Spleen (tissue), 11 donors: ENCODE measurements around the gene NUP210. TPM values are rescaled to one million over a fixed set of nuclear protein-coding genes. Genes with fewer than 3 reads are reported as not detected.

Source experiments
- DNase-seq: peaks from one replicate; pipeline ENCODE4 v3.0.0-alpha.2; 2020
- H3K27ac ChIP-seq, 8 donors: fragments of 200-600 bp; sonication (generic) in 7 of 8; 1 replicate in 4 of 8; 2 replicates in 4 of 8; pipeline versions ENCODE4 v1.5.0 to v1.8.0; 2016 to 2021; ENCODE audit warnings: inconsistent platforms in 4 of 8, mild to moderate bottlenecking in 4 of 8, moderate library complexity in 1 of 8
- H3K27me3 ChIP-seq, 7 donors: fragments of 200-600 bp; sonication (generic) in 6 of 7; replicated peaks in 1 of 7; 1 replicate in 4 of 7; 2 replicates in 3 of 7; pipeline versions ENCODE4 v1.5.0 to v1.8.0; 2016 to 2021; ENCODE audit warnings: inconsistent platforms in 3 of 7, mild to moderate bottlenecking in 1 of 7
- H3K36me3 ChIP-seq, 6 donors: fragments of 200-600 bp; sonication (generic) in 5 of 6; 1 replicate in 4 of 6; 2 replicates in 2 of 6; pipeline versions ENCODE4 v1.5.0 to v1.8.0; 2016 to 2021; ENCODE audit warnings: inconsistent platforms in 2 of 6
- H3K4me1 ChIP-seq, 6 donors: fragments of 200-600 bp; sonication (generic) in 5 of 6; 1 replicate in 3 of 6; 2 replicates in 3 of 6; pipeline versions ENCODE4 v1.5.0 to v1.8.0; 2016 to 2021; ENCODE audit warnings: inconsistent platforms in 3 of 6
- H3K4me3 ChIP-seq, 8 donors: fragments of 200-600 bp; sonication (generic) in 7 of 8; 1 replicate in 4 of 8; 2 replicates in 4 of 8; pipeline versions ENCODE4 v1.5.0 to v1.8.0; 2016 to 2021; ENCODE audit warnings: inconsistent platforms in 4 of 8, mild to moderate bottlenecking in 4 of 8, moderate library complexity in 2 of 8
- H3K9me3 ChIP-seq, 8 donors: fragments of 200-600 bp; sonication (generic) in 7 of 8; 1 replicate in 4 of 8; 2 replicates in 4 of 8; pipeline versions ENCODE4 v1.5.0 to v1.8.0; 2016 to 2021; ENCODE audit warnings: inconsistent platforms in 4 of 8
- CTCF ChIP-seq, 11 experiments: fragments of 200-600 bp in 7 of 11; fragments of 450-650 bp in 4 of 11; sonication (generic) in 4 of 11; IDR thresholded peaks in 8 of 11; conservative IDR thresholded peaks in 3 of 11; 1 replicate in 7 of 11; 2 replicates in 4 of 11; pipeline versions ENCODE4 v1.4.0 to v1.8.0; 2016 to 2021; ENCODE audit warnings: antibody characterized with exemption in 11 of 11, inconsistent platforms in 4 of 11, mild to moderate bottlenecking in 1 of 11
- POLR2A ChIP-seq, 3 donors: fragments of 450-650 bp; IDR thresholded peaks; one replicate each; pipeline ENCODE4 v1.5.1; 2017; ENCODE audit warnings: antibody characterized with exemption in 3 of 3, mild to moderate bottlenecking in 1 of 3
- POLR2AphosphoS5 ChIP-seq, 3 donors: sonication (generic); formaldehyde crosslinking; IDR thresholded peaks; one replicate each; pipeline ENCODE4 v1.5.1; 2017; ENCODE audit warnings: antibody characterized with exemption in 3 of 3
- WGBS, 5 donors: extraction: QIAGEN DNeasy Blood & Tissue Kit in 3 of 5; methylation state at CpG; one replicate each; pipeline versions ENCODE4 v1.1.5 to v1.1.7; 2013 to 2018; 5-methylcytosine and 5-hydroxymethylcytosine counted together
- intact Hi-C: fragments of 100-400 bp; cut with DNase I; formaldehyde crosslinking; loops from one replicate; pipeline ENCODE4 v1.15.0; 2023; ENCODE audit warnings: low total_unique reads
- polyA plus RNA-seq, 3 donors: library from polyadenylated mRNA; stranded (reverse); fragments of 200-250 nt; gene quantifications; one replicate each; pipeline ENCODE4 v1.2.1, GENCODE V29; 2013
- total RNA-seq, 7 donors: library from RNA; depleted of rRNA in 3 of 7; stranded (reverse); fragments of >200 nt in 3 of 7; fragmentation: NEBNext Ultra II Directional in 4 of 7; extraction: Animal tissue kit (Norgen Biotek cat#: 25700) in 4 of 7; gene quantifications; one replicate each; pipeline versions ENCODE4 v1.1.0 to v1.2.1, GENCODE V29; 2016 to 2021
- donor health status: healthy with polysubstance abuse.
- donor health status: DM: no; HTN: no; CAD: no; lungs with moderate emphysema.
- donor health status: DM: no; HTN: no; CAD: no.
- donor health status: Bipolar disorder and iron deficiency.
- donor health status: healthy.
- donor health status: DM: no; HTN: no; CAD: no.
- donor health status: DM: yes; HTN: yes; CAD: no.

Gene NUP210
- total and polyA plus RNA-seq, 10 donors, result 20.1 to 76.8 (median 58.2) TPM

GRCh38 chr3:13274125-13274524, 146.0 kb downstream of the NUP210 start:
- H3K9me3 ChIP-seq, result peaks cover 0 to 13% (median 8%) of the 10 kb centered on the region in 8 donors
- H3K27ac ChIP-seq, result no peak overlapping the region
- peaks cover 0 to 24% (median 0%) of the 10 kb centered on the region in 7 donors for H3K27me3 ChIP-seq
- TF ChIP-seq POLR2A (IDR thresholded peaks at IDR 0.05) (no peak), CTCF (IDR thresholded peaks at IDR 0.05 in 8 of 11, conservative IDR thresholded peaks at IDR 0.05 in 3 of 11) (no peak), POLR2AphosphoS5 (IDR thresholded peaks at IDR 0.05) (no peak)
- intact Hi-C loops, result no loop called here
- WGBS, 5 donors, result 57 to 72% (median 62%) methylated on average over 13 of the region's 13 CpGs
- H3K4me1 ChIP-seq, result peaks cover 0 to 11% (median 0%) of the 10 kb centered on the region in 6 donors
- DNase-seq, result peak; percentile 70
- H3K36me3 ChIP-seq, result no peaks in the 10 kb centered on the region
- H3K4me3 ChIP-seq, result no peak overlapping the region

GRCh38 chr3:13273604-13274105, 146.5 kb downstream of the NUP210 start:
- no peak overlapping the region for H3K4me3 ChIP-seq
- 76 to 90% (median 87%) methylated on average over 6 of the region's 6 CpGs for WGBS, 5 donors

GRCh38 chr3:13272831-13273603, 147.1 kb downstream of the NUP210 start:
- peak; percentile 42 for DNase-seq
- 72 to 88% (median 78%) methylated on average over 10 of the region's 10 CpGs for WGBS, 5 donors
- intact Hi-C loops, result no loop called here

More at GRCh38 chr3:13273604-13274105, 146.5 kb downstream of the NUP210 start:
- peaks cover 0 to 24% (median 0%) of the 10 kb centered on the region in 7 donors for H3K27me3 ChIP-seq
- no peak overlapping the region for H3K27ac ChIP-seq
- peaks cover 0 to 11% (median 0%) of the 10 kb centered on the region in 6 donors for H3K4me1 ChIP-seq
- H3K9me3 ChIP-seq, result peaks cover 0 to 14% (median 8%) of the 10 kb centered on the region in 8 donors
- TF ChIP-seq POLR2A (IDR thresholded peaks at IDR 0.05) (no peak), POLR2AphosphoS5 (IDR thresholded peaks at IDR 0.05) (no peak), CTCF (IDR thresholded peaks at IDR 0.05 in 8 of 11, conservative IDR thresholded peaks at IDR 0.05 in 3 of 11) (no peak)
- intact Hi-C loops, result no loop called here
- peak; percentile 57 for DNase-seq
- H3K36me3 ChIP-seq, result no peaks in the 10 kb centered on the region

More at GRCh38 chr3:13272831-13273603, 147.1 kb downstream of the NUP210 start:
- Histone ChIP-seq H3K27me3 (peaks cover 0 to 21% (median 0%) of the 10 kb centered on the region in 7 donors), H3K9me3 (peaks cover 0 to 14% (median 8%) of the 10 kb centered on the region in 8 donors), H3K27ac (no peak overlapping the region), H3K4me1 (peaks cover 0 to 11% (median 0%) of the 10 kb centered on the region in 6 donors), H3K4me3 (no peak overlapping the region), H3K36me3 (no peaks in the 10 kb centered on the region)
- no peak for TF ChIP-seq CTCF (IDR thresholded peaks at IDR 0.05 in 8 of 11, conservative IDR thresholded peaks at IDR 0.05 in 3 of 11)
- no peak for TF ChIP-seq POLR2AphosphoS5 (IDR thresholded peaks at IDR 0.05)
- TF ChIP-seq POLR2A (IDR thresholded peaks at IDR 0.05), result no peak
